GM12878 (cell line): Measurements from ENCODE around the gene MRPL53. TPM values are rescaled to one million over a fixed set of nuclear protein-coding genes. Genes with fewer than 3 reads are reported as not detected.

Experiments used
- ATF7 ChIP-seq: fragments of 450-650 bp; IDR thresholded peaks from 2 replicates; pipeline ENCODE4 v1.6.1; 2016; ENCODE audit warnings: low read depth, mild to moderate bottlenecking
- ESRRA ChIP-seq: IDR thresholded peaks from 2 replicates; pipeline ENCODE4 v1.6.1; 2012; ENCODE audit warnings: mild to moderate bottlenecking, low read length, improper control_type of control experiment
- FOXM1 ChIP-seq: IDR thresholded peaks from 2 replicates; pipeline ENCODE4 v1.6.1; 2012; ENCODE audit warnings: low read depth, mild to moderate bottlenecking, inconsistent platforms, low read length, moderate library complexity
- HDAC2 ChIP-seq: fragments of 200-600 bp; sonication (generic); IDR thresholded peaks from 2 replicates; pipeline ENCODE4 v1.6.1; 2017
- IKZF2 ChIP-seq, 2 experiments: fragments of 450-650 bp; IDR thresholded peaks; 2 replicates each; pipeline ENCODE4 v1.6.1; 2017; ENCODE audit warnings: mild to moderate bottlenecking in 2 of 2, moderate library complexity in 2 of 2
- KAT2A ChIP-seq: conservative IDR thresholded peaks from 2 replicates; pipeline ENCODE4 v1.6.1; 2011; ENCODE audit warnings: low read depth, low read length; ENCODE audit not compliant: control insufficient read depth
- MYC ChIP-seq: IDR thresholded peaks from 2 replicates; pipeline ENCODE4 v1.6.1; 2011; ENCODE audit warnings: mild to moderate bottlenecking, low read length, moderate library complexity, inconsistent platforms; ENCODE audit not compliant: insufficient read depth, insufficient replicate concordance, insufficient read length, severe bottlenecking
- NR2C2 ChIP-seq: IDR thresholded peaks from 2 replicates; pipeline ENCODE4 v1.6.1; 2011; ENCODE audit warnings: borderline replicate concordance, low read depth; ENCODE audit not compliant: control insufficient read depth, insufficient read length
- RAD21 ChIP-seq: IDR thresholded peaks from 2 replicates; pipeline ENCODE4 v1.6.1; 2011; ENCODE audit warnings: mild to moderate bottlenecking, low read depth, low read length, moderate library complexity; ENCODE audit not compliant: insufficient read depth
- RBBP5 ChIP-seq: fragments of 200-600 bp; sonication (generic); conservative IDR thresholded peaks from 2 replicates; pipeline ENCODE4 v1.6.1; 2016
- SRF ChIP-seq, 2 experiments: IDR thresholded peaks; 2 replicates each; pipeline ENCODE4 v1.6.1; 2011; ENCODE audit warnings: low read depth in 2 of 2, low read length in 2 of 2, mild to moderate bottlenecking in 1 of 2, moderate library complexity in 1 of 2
- polyA plus RNA-seq, 11 experiments: library from polyadenylated mRNA; depleted of rRNA in 4 of 11; unstranded in 6 of 11; stranded (reverse) in 5 of 11; fragments of >200 nt; fragmentation: Nextera tagmentation in 4 of 11; fragmentation: Illumina TruSeq in 1 of 11; extraction: Ambion mirVana in 4 of 11; extraction: Trizol in 1 of 11; gene quantifications; 1 replicate in 1 of 11; 2 replicates in 10 of 11; pipeline versions ENCODE4 v1.2.1 to v1.2.3, GENCODE V29; 2011 to 2016; ENCODE audit warnings: inconsistent platforms in 2 of 11, missing spikeins in 2 of 11, low read depth in 1 of 11
- total RNA-seq, 4 experiments: library from RNA; depleted of rRNA in 3 of 4; stranded (reverse); fragments of >200 nt in 3 of 4; fragmentation: Illumina TruSeq in 1 of 4; extraction: Trizol in 1 of 4; gene quantifications; 2 replicates each; pipeline versions ENCODE4 v1.2.1 to v1.2.3, GENCODE V29; 2013 to 2021
- TF ChIP-seq, protein P1 (sequence below): IDR thresholded peaks from 2 replicates; pipeline ENCODE4 v1.6.1; 2012; ENCODE audit warnings: improper control_type of control experiment, low read depth, low read length; ENCODE audit not compliant: insufficient replicate concordance
- TF ChIP-seq, protein P2 (sequence below): fragments of 150-350 bp; IDR thresholded peaks from 2 replicates; pipeline ENCODE4 v1.6.1; 2016; ENCODE audit warnings: low read depth, low read length
- TF ChIP-seq, protein P3 (sequence below): fragments of 150-350 bp; IDR thresholded peaks from 2 replicates; pipeline ENCODE4 v1.6.1; 2014; ENCODE audit warnings: mild to moderate bottlenecking, low read depth, low read length
- TF ChIP-seq, protein P4 (sequence below): IDR thresholded peaks from 2 replicates; pipeline ENCODE4 v1.6.1; 2012; ENCODE audit warnings: low read length, inconsistent platforms
- TF ChIP-seq, protein P5 (sequence below): fragments of 450-650 bp; IDR thresholded peaks from 2 replicates; pipeline ENCODE4 v1.6.1; 2017; ENCODE audit warnings: mild to moderate bottlenecking

The MRPL53 gene
- total and polyA plus RNA-seq, 10 of the 15 experiments (the other 5 are each of a cell fraction or from before 2014, with no cell fraction given): 15.1 to 167 (median 80.9) TPM

DNA sequence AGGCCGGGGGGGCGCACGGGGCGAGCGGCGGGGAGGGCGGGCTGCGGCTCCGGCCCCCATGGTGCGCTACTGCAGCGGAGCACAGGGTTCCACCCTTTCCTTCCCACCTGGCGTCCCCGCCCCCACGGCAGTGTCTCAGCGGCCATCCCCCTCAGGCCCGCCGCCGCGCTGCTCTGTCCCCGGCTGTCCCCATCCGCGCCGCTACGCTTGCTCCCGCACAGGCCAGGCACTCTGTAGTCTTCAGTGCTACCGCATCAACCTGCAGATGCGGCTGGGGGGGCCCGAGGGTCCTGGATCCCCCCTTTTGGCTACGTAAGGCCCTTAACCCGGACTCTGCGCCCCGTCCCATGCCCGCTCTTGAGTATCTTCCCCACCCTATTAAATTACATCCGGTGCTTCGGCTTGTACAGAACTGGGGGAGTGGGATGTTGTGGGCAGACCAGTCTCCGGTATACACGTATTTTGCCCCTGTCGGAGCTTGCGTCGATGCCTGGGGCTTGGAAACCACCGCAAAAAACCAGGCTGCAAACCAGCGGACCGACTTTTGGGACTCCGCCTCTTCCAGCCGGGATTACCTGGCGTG is 14.8 kb downstream of the MRPL53 start (continued):
- TF ChIP-seq, protein P1, sequence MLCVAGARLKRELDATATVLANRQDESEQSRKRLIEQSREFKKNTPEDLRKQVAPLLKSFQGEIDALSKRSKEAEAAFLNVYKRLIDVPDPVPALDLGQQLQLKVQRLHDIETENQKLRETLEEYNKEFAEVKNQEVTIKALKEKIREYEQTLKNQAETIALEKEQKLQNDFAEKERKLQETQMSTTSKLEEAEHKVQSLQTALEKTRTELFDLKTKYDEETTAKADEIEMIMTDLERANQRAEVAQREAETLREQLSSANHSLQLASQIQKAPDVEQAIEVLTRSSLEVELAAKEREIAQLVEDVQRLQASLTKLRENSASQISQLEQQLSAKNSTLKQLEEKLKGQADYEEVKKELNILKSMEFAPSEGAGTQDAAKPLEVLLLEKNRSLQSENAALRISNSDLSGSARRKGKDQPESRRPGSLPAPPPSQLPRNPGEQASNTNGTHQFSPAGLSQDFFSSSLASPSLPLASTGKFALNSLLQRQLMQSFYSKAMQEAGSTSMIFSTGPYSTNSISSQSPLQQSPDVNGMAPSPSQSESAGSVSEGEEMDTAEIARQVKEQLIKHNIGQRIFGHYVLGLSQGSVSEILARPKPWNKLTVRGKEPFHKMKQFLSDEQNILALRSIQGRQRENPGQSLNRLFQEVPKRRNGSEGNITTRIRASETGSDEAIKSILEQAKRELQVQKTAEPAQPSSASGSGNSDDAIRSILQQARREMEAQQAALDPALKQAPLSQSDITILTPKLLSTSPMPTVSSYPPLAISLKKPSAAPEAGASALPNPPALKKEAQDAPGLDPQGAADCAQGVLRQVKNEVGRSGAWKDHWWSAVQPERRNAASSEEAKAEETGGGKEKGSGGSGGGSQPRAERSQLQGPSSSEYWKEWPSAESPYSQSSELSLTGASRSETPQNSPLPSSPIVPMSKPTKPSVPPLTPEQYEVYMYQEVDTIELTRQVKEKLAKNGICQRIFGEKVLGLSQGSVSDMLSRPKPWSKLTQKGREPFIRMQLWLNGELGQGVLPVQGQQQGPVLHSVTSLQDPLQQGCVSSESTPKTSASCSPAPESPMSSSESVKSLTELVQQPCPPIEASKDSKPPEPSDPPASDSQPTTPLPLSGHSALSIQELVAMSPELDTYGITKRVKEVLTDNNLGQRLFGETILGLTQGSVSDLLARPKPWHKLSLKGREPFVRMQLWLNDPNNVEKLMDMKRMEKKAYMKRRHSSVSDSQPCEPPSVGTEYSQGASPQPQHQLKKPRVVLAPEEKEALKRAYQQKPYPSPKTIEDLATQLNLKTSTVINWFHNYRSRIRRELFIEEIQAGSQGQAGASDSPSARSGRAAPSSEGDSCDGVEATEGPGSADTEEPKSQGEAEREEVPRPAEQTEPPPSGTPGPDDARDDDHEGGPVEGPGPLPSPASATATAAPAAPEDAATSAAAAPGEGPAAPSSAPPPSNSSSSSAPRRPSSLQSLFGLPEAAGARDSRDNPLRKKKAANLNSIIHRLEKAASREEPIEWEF: no peak
- TF ChIP-seq, protein P2, sequence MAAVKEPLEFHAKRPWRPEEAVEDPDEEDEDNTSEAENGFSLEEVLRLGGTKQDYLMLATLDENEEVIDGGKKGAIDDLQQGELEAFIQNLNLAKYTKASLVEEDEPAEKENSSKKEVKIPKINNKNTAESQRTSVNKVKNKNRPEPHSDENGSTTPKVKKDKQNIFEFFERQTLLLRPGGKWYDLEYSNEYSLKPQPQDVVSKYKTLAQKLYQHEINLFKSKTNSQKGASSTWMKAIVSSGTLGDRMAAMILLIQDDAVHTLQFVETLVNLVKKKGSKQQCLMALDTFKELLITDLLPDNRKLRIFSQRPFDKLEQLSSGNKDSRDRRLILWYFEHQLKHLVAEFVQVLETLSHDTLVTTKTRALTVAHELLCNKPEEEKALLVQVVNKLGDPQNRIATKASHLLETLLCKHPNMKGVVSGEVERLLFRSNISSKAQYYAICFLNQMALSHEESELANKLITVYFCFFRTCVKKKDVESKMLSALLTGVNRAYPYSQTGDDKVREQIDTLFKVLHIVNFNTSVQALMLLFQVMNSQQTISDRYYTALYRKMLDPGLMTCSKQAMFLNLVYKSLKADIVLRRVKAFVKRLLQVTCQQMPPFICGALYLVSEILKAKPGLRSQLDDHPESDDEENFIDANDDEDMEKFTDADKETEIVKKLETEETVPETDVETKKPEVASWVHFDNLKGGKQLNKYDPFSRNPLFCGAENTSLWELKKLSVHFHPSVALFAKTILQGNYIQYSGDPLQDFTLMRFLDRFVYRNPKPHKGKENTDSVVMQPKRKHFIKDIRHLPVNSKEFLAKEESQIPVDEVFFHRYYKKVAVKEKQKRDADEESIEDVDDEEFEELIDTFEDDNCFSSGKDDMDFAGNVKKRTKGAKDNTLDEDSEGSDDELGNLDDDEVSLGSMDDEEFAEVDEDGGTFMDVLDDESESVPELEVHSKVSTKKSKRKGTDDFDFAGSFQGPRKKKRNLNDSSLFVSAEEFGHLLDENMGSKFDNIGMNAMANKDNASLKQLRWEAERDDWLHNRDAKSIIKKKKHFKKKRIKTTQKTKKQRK: no peak
- no peak for TF ChIP-seq SRF (IDR thresholded peaks at IDR 0.05; ENCODE audit: low read depth in 2 of 2, low read length in 2 of 2)
- TF ChIP-seq HDAC2: no peak
- TF ChIP-seq, protein P3, sequence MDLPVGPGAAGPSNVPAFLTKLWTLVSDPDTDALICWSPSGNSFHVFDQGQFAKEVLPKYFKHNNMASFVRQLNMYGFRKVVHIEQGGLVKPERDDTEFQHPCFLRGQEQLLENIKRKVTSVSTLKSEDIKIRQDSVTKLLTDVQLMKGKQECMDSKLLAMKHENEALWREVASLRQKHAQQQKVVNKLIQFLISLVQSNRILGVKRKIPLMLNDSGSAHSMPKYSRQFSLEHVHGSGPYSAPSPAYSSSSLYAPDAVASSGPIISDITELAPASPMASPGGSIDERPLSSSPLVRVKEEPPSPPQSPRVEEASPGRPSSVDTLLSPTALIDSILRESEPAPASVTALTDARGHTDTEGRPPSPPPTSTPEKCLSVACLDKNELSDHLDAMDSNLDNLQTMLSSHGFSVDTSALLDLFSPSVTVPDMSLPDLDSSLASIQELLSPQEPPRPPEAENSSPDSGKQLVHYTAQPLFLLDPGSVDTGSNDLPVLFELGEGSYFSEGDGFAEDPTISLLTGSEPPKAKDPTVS: no peak
- TF ChIP-seq RBBP5: no peak
- TF ChIP-seq IKZF2 (IDR thresholded peaks at IDR 0.05): peak; percentile 91 to 96
- no peak for TF ChIP-seq KAT2A
- TF ChIP-seq FOXM1: no peak
- TF ChIP-seq, protein P4, sequence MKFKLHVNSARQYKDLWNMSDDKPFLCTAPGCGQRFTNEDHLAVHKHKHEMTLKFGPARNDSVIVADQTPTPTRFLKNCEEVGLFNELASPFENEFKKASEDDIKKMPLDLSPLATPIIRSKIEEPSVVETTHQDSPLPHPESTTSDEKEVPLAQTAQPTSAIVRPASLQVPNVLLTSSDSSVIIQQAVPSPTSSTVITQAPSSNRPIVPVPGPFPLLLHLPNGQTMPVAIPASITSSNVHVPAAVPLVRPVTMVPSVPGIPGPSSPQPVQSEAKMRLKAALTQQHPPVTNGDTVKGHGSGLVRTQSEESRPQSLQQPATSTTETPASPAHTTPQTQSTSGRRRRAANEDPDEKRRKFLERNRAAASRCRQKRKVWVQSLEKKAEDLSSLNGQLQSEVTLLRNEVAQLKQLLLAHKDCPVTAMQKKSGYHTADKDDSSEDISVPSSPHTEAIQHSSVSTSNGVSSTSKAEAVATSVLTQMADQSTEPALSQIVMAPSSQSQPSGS: no peak
- no peak for TF ChIP-seq MYC
- TF ChIP-seq RAD21: no peak
- no peak for TF ChIP-seq NR2C2
- TF ChIP-seq, protein P5, sequence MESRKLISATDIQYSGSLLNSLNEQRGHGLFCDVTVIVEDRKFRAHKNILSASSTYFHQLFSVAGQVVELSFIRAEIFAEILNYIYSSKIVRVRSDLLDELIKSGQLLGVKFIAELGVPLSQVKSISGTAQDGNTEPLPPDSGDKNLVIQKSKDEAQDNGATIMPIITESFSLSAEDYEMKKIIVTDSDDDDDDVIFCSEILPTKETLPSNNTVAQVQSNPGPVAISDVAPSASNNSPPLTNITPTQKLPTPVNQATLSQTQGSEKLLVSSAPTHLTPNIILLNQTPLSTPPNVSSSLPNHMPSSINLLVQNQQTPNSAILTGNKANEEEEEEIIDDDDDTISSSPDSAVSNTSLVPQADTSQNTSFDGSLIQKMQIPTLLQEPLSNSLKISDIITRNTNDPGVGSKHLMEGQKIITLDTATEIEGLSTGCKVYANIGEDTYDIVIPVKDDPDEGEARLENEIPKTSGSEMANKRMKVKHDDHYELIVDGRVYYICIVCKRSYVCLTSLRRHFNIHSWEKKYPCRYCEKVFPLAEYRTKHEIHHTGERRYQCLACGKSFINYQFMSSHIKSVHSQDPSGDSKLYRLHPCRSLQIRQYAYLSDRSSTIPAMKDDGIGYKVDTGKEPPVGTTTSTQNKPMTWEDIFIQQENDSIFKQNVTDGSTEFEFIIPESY: no peak
- TF ChIP-seq ESRRA: no peak
- TF ChIP-seq ATF7: peak; percentile 76; the same call in 1 of the 2 replicates
